Activated T-cell treated with anti-CD3 and anti-CD28 coated beads for 4 hours (primary cell): ENCODE data around the gene CEBPB.
"Not testable (repeated sequence)": the region's sequence is repeated elsewhere in the genome, so short reads cannot be mapped to it uniquely, and the experiment has no call there.

Source experiments
- DNase-seq: peaks from one replicate; pipeline ENCODE4 v3.0.0-alpha.2; 2020

CEBPB gene

GRCh38 chr20:50193836-50194421, 3.3 kb downstream of the CEBPB start:
- no peak for DNase-seq

- DNase-seq = no peak
These were observed 3.8 kb downstream of the CEBPB start for GRCh38 chr20:50194422-50194830.

- DNase-seq = no peak
These were observed 4.3 kb downstream of the CEBPB start for GRCh38 chr20:50194831-50195523.

- no peak for DNase-seq
These were observed 5.0 kb downstream of the CEBPB start for GRCh38 chr20:50195524-50196120.

GRCh38 chr20:50196248-50196647, 5.6 kb downstream of the CEBPB start:
- DNase-seq = no peak

GRCh38 chr20:50196896-50197295, 6.3 kb downstream of the CEBPB start:
- DNase-seq = no peak

GRCh38 chr20:50197463-50198179, 7.0 kb downstream of the CEBPB start:
- DNase-seq = no peak

GRCh38 chr20:50198180-50198666, 7.6 kb downstream of the CEBPB start:
- DNase-seq = no peak

GRCh38 chr20:50198716-50199115, 8.1 kb downstream of the CEBPB start:
- no peak for DNase-seq

- DNase-seq = no peak
These were observed 9.1 kb downstream of the CEBPB start for GRCh38 chr20:50199703-50200102.

GRCh38 chr20:50200482-50201104, 10.0 kb downstream of the CEBPB start:
- no peak for DNase-seq

GRCh38 chr20:50201710-50202109, 11.1 kb downstream of the CEBPB start:
- DNase-seq = not testable (repeated sequence)

- no peak for DNase-seq
These were observed 12.0 kb downstream of the CEBPB start for GRCh38 chr20:50202677-50203076.

- DNase-seq = no peak
These were observed 13.6 kb downstream of the CEBPB start for GRCh38 chr20:50203951-50204937.

- no peak for DNase-seq
These were observed 16.4 kb downstream of the CEBPB start for GRCh38 chr20:50207026-50207425.

- DNase-seq = no peak
These were observed 17.5 kb downstream of the CEBPB start for GRCh38 chr20:50208085-50208491.

- not testable (repeated sequence) for DNase-seq
These were observed 18.2 kb downstream of the CEBPB start for GRCh38 chr20:50208815-50209214.

GRCh38 chr20:50210066-50210619, 19.5 kb downstream of the CEBPB start:
- DNase-seq = no peak

- no peak for DNase-seq
These were observed 20.5 kb downstream of the CEBPB start for GRCh38 chr20:50211091-50211490.

- DNase-seq = no peak
These were observed 23.0 kb downstream of the CEBPB start for GRCh38 chr20:50213531-50214106.
